ENCODE measurements around the gene NCK1. TPM values are rescaled to one million over a fixed set of nuclear protein-coding genes. Genes with fewer than 3 reads are reported as not detected.
"Not testable (repeated sequence)": the region's sequence is repeated elsewhere in the genome, so short reads cannot be mapped to it uniquely, and the experiment has no call there.

NCK1 gene
- polyA plus RNA-seq, 1 donor from 2014 or later, result 31.9 TPM

- H3K4me3 Mint-ChIP-seq, result no peak overlapping the region
- H3K4me1 Mint-ChIP-seq, result peaks cover 0 to 3% (median 0%) of the 10 kb centered on the region in 3 donors
- H3K27ac Mint-ChIP-seq, result no peak overlapping the region
- no peaks in the 10 kb centered on the region for H3K27me3 Mint-ChIP-seq
- peaks cover 10% of the 10 kb centered on the region for H3K36me3 Mint-ChIP-seq
- H3K9me3 Mint-ChIP-seq, result no peaks in the 10 kb centered on the region
Observed at GRCh38 chr3:136840252-136840651, 21.8 kb upstream of the NCK1 start.

- no peaks in the 10 kb centered on the region for H3K4me1 Mint-ChIP-seq
- peaks cover 10% of the 10 kb centered on the region for H3K36me3 Mint-ChIP-seq
- no peak overlapping the region for H3K27ac Mint-ChIP-seq
Observed at GRCh38 chr3:136842294-136842693, 19.7 kb upstream of the NCK1 start.

DNA sequence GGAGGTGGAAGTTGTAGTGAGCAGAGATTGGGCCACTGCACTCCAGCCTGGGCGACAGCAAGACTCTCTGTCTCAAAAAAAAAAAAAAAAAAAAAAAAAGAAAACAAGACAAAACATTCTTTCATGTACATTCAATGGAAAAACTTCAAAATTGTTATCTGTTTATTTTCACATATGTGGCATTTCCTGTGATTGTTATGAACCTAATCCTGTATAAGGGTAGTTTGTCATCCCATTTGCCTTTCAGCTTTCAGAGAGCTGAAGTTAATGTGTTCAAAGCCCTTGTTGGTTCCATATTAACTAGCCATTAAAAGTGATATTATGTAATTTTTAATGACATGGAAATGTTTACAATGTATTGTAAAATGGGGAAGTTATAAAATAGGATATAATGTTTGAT, 17.3 kb upstream of the NCK1 start:
- Mint-ChIP-seq H3K9me3 (no peaks in the 10 kb centered on the region), H3K4me3 (no peak overlapping the region), H3K27me3 (no peaks in the 10 kb centered on the region), H3K27ac (no peak overlapping the region), H3K4me1 (peaks cover 0 to 2% (median 0%) of the 10 kb centered on the region in 3 donors), H3K36me3 (peaks cover 6% of the 10 kb centered on the region)

More at GRCh38 chr3:136842294-136842693, 19.7 kb upstream of the NCK1 start:
- Mint-ChIP-seq H3K27me3 (no peaks in the 10 kb centered on the region), H3K9me3 (no peaks in the 10 kb centered on the region), H3K4me3 (no peak overlapping the region)

GRCh38 chr3:136852180-136852579, 9.8 kb upstream of the NCK1 start:
- H3K9me3 Mint-ChIP-seq, result no peaks in the 10 kb centered on the region
- H3K4me3 Mint-ChIP-seq, result no peak overlapping the region
- no peaks in the 10 kb centered on the region for H3K27me3 Mint-ChIP-seq
- H3K36me3 Mint-ChIP-seq, result peaks cover 11% of the 10 kb centered on the region
- peaks cover 0 to 6% (median 5%) of the 10 kb centered on the region in 3 donors for H3K4me1 Mint-ChIP-seq
- no peak overlapping the region for H3K27ac Mint-ChIP-seq

DNA sequence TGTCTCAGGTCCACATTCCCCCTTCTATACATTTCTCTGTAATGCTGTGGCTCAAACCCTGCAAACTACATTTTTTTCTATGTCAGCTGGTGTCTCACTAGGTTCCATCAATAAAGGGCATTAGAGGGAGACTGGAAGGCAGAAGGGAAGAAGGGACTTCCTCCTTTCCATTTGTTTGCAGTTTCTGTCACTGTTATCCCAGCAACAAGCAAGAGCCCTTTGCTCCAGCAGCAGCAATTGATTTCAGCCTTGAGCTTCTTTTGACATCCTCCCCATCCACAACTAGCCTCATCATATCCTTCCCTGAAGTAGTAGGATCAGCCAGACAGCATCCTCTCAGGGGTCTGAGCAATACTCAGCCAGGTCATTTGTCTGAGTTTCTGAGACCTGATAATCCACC, 5.3 kb upstream of the NCK1 start:
- H3K27me3 Mint-ChIP-seq, result no peaks in the 10 kb centered on the region
- peaks cover 11 to 17% (median 13%) of the 10 kb centered on the region in 3 donors for H3K4me1 Mint-ChIP-seq
- H3K9me3 Mint-ChIP-seq, result no peaks in the 10 kb centered on the region
- peak overlapping the region in 1 of 4 donors; percentile 23 for H3K4me3 Mint-ChIP-seq
- H3K27ac Mint-ChIP-seq, result no peak overlapping the region
- peaks cover 9% of the 10 kb centered on the region for H3K36me3 Mint-ChIP-seq

DNA sequence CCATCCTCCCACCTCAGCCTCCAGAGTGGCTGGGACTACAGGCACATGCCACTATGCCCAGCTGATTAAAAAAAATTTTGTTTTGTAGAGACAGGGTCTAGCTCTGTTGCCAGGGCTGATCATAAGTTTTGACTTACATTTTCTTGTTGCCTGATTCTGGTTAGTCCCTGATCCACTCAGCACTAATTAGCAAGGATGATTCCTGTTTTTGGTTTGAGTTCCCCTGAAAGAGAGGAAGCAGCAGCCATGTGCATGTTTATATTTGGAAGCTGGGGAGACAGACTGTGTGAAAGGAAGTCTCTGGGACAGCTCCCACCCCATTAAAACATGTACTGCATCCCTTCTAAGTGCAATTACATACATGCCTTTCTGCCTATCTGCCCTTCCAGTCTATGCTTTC, 3.6 kb upstream of the NCK1 start:
- H3K4me1 Mint-ChIP-seq, result peaks cover 14 to 27% (median 17%) of the 10 kb centered on the region in 3 donors
- H3K36me3 Mint-ChIP-seq, result peaks cover 9% of the 10 kb centered on the region
- no peak overlapping the region for H3K27ac Mint-ChIP-seq
- H3K27me3 Mint-ChIP-seq, result no peaks in the 10 kb centered on the region
- no peaks in the 10 kb centered on the region for H3K9me3 Mint-ChIP-seq
- peak overlapping the region in 1 of 4 donors; percentile 56 for H3K4me3 Mint-ChIP-seq

DNA sequence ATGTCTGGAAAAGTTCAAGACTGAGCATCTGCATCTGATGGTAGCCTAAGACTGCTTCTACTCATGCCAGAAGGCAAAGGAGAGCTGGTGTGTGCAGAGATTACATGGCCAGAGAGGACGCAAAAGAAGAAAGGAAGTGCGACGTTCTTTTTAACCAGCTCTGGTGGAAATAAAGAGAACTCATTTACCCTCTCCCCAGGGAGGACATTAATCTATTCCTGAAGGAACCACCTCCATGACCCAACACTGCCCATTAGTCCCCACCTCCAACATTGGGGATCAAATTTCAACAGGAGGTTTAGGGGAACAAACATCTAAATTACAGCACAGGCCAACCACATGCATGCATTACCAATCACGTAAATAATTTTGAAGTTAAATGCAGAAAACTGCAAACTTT, 1.5 kb upstream of the NCK1 start:
- H3K4me3 Mint-ChIP-seq, result peak overlapping the region; percentile 96 to 98 (median 98)

GRCh38 chr3:136862617-136863322, 762 bp downstream of the NCK1 start:
- Mint-ChIP-seq H3K9me3 (no peaks in the 10 kb centered on the region), H3K27me3 (no peaks in the 10 kb centered on the region)

More for the DNA sequence above, 1.5 kb upstream of the NCK1 start:
- H3K9me3 Mint-ChIP-seq, result no peaks in the 10 kb centered on the region
- H3K27me3 Mint-ChIP-seq, result no peaks in the 10 kb centered on the region
- peak overlapping the region; percentile 88 to 99 (median 97) for H3K27ac Mint-ChIP-seq
- H3K4me1 Mint-ChIP-seq, result peaks cover 17 to 29% (median 20%) of the 10 kb centered on the region in 3 donors
- peaks cover 3% of the 10 kb centered on the region for H3K36me3 Mint-ChIP-seq

DNA sequence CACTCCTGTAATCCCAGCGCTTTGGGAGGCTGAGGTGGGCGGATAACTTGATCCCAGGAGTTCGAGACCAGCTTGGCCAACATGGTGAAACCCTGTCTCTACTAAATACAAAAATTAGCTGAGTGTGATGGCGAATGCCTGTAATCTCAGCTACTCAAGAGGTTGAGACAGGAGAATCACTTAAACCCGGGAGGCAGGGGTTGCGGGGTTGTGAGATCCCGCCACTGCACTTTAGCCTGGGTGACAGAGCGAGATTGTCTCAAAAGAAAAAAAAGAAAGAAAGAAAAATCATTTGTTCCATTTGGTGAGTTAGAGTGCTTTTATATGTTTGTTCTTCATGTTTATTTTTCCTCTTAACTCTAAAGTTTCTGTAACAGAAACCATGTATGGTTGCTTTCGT, 7.3 kb downstream of the NCK1 start:
- Mint-ChIP-seq H3K4me1 (peaks cover 24 to 40% (median 40%) of the 10 kb centered on the region in 3 donors), H3K27ac (no peak overlapping the region), H3K4me3 (peak overlapping the region in 1 of 4 donors; percentile 45), H3K27me3 (no peaks in the 10 kb centered on the region), H3K36me3 (peaks cover 11% of the 10 kb centered on the region), H3K9me3 (peaks cover 0 to 5% (median 3%) of the 10 kb centered on the region in 3 donors)

More at GRCh38 chr3:136862617-136863322, 762 bp downstream of the NCK1 start:
- peaks cover 23 to 41% (median 33%) of the 10 kb centered on the region in 3 donors for H3K4me1 Mint-ChIP-seq
- H3K27ac Mint-ChIP-seq, result peak overlapping the region; percentile 88 to 99 (median 97)
- H3K4me3 Mint-ChIP-seq, result peak overlapping the region; percentile 96 to 98 (median 98)
- peaks cover 3% of the 10 kb centered on the region for H3K36me3 Mint-ChIP-seq

GRCh38 chr3:136872258-136872657, 10.2 kb downstream of the NCK1 start:
- not testable (repeated sequence) for H3K4me3 Mint-ChIP-seq, H3K27ac Mint-ChIP-seq, H3K27me3 Mint-ChIP-seq, H3K9me3 Mint-ChIP-seq
- H3K36me3 Mint-ChIP-seq, result peaks cover 14% of the 10 kb centered on the region
- peaks cover 27 to 39% (median 33%) of the 10 kb centered on the region in 3 donors for H3K4me1 Mint-ChIP-seq

- not testable (repeated sequence) for H3K4me3 Mint-ChIP-seq, H3K9me3 Mint-ChIP-seq, H3K36me3 Mint-ChIP-seq, H3K27me3 Mint-ChIP-seq, H3K27ac Mint-ChIP-seq
- peaks cover 33 to 47% (median 35%) of the 10 kb centered on the region in 3 donors for H3K4me1 Mint-ChIP-seq
Observed at GRCh38 chr3:136879510-136879909, 17.5 kb downstream of the NCK1 start.

DNA sequence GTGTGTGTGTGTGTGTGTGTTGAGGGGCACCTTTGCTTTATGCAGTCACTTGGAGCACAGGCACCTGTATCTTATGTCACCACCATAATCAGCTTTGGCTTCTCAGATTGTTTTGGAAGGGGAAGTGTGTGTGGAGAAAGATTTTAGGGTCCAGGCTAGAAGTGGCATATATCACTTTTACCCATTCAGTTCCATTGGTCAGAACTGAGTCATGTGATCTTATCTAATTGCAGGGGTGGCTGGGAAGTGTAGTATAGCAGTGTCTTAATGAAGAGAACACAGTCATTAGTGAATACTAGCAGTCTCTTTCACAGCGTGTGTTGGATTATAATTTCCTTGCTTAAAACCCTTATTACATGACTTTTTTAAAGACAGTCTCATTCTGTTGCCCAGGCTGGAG, 20.6 kb downstream of the NCK1 start:
- Mint-ChIP-seq H3K27ac (no peak overlapping the region), H3K27me3 (no peaks in the 10 kb centered on the region), H3K9me3 (peaks cover 0 to 3% (median 0%) of the 10 kb centered on the region in 3 donors), H3K4me3 (no peak overlapping the region), H3K36me3 (peaks cover 5% of the 10 kb centered on the region), H3K4me1 (peaks cover 38 to 59% (median 51%) of the 10 kb centered on the region in 3 donors)

- no peaks in the 10 kb centered on the region for H3K27me3 Mint-ChIP-seq
- H3K27ac Mint-ChIP-seq, result peak overlapping the region in 2 of 3 donors; percentile 23 to 56
- H3K36me3 Mint-ChIP-seq, result peaks cover 10% of the 10 kb centered on the region
- peaks cover 36 to 57% (median 54%) of the 10 kb centered on the region in 3 donors for H3K4me1 Mint-ChIP-seq
- H3K4me3 Mint-ChIP-seq, result peak overlapping the region in 2 of 4 donors; percentile 19 to 32
- H3K9me3 Mint-ChIP-seq, result no peaks in the 10 kb centered on the region
Observed at GRCh38 chr3:136883967-136884720, 22.1 kb downstream of the NCK1 start.

DNA sequence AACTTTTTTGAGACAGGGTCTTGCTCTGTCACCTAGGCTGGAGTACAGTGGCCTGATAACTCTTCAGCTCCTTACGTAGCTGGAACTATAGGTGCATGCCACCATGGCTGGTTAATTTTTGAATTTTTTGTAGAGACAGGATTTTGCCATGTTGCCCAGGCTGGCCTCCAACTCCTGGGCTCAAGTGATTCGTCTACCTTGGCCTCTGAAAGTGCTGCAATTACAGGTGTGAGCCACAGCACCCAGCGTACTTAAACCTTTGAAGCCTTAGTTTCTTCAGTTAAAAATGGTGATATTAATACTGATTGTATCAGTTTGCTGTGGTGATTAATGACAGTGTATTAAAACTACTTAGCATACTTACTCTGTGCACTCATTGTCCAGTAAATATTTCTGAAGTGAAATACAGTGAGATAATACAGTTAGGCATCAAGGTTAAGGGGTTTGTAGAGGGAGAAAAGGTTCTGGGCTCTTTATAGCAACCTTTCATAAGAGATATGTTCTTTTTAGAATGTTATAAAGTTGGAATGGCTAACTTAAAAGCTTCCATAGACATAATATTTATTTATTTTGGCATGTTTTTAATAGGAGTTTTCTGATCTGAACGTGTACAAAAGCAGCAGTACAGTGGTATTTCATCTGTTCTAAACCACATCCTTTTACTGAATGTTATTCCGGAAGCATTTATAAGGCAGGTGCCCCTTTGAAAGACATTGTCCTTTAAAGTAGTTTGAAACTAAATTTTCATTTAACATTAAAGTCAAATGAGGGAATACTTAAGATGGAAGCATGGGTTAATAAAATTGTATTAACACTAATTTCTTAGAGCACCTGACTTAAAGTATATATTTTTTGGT, 23.6 kb downstream of the NCK1 start:
- H3K9me3 Mint-ChIP-seq, result peaks cover 0 to 1% (median 0%) of the 10 kb centered on the region in 3 donors
- H3K36me3 Mint-ChIP-seq, result peaks cover 12% of the 10 kb centered on the region
- no peaks in the 10 kb centered on the region for H3K27me3 Mint-ChIP-seq
- H3K4me1 Mint-ChIP-seq, result peaks cover 34 to 58% (median 52%) of the 10 kb centered on the region in 3 donors
- H3K27ac Mint-ChIP-seq, result no peak overlapping the region
- H3K4me3 Mint-ChIP-seq, result peak overlapping the region in 2 of 4 donors; percentile 61
